B cell (primary cell): Measurements from ENCODE around the gene N4BP2. TPM values are rescaled to one million over a fixed set of nuclear protein-coding genes. Genes with fewer than 3 reads are reported as not detected.

Source experiments
- ATAC-seq: fragments of 200-7000 bp; cut with Tn5 transposase; one replicate; pipeline ENCODE4 v1.10.0; 2021; ENCODE audit warnings: low read depth, mild to moderate bottlenecking, moderate number of reproducible peaks, moderate library complexity
- CTCF ChIA-PET: fragments of 350-600 bp; sonication (Branson Sonifier 250); formaldehyde crosslinking; loops from one replicate; lab custom pipeline; 2021; ENCODE audit warnings: antibody characterized with exemption, inconsistent platforms; lab: Charles Lee
- POLR2A ChIA-PET: fragments of 350-600 bp; sonication (Branson Sonifier 250); formaldehyde crosslinking; loops from one replicate; lab custom pipeline; 2021; ENCODE audit warnings: antibody characterized with exemption; lab: Charles Lee
- DNase-seq: peaks from one replicate; pipeline ENCODE4 v3.0.0; 2013
- H2AFZ ChIP-seq: 2 replicates; pipeline ENCODE4 v1.6.1; 2012; ENCODE audit warnings: mild to moderate bottlenecking, low read depth, low read length; ENCODE audit not compliant: insufficient read depth, poor library complexity, severe bottlenecking
- H3K27ac ChIP-seq, 2 donors: 1 replicate in 1 of 2; 2 replicates in 1 of 2; pipeline ENCODE4 v1.5.1; 2012 to 2013; ENCODE audit warnings: low read length in 2 of 2, mild to moderate bottlenecking in 2 of 2, moderate library complexity in 1 of 2
- H3K27me3 ChIP-seq, 4 experiments: fragments of 200-600 bp in 1 of 4; sonication (generic) in 1 of 4; replicated peaks in 1 of 4; 1 replicate in 2 of 4; 2 replicates in 2 of 4; pipeline versions ENCODE4 v1.6.1 to v1.7.0; 2013 to 2016; ENCODE audit warnings: low read length in 3 of 4, mild to moderate bottlenecking in 2 of 4, mixed read lengths in 1 of 4, moderate library complexity in 1 of 4; ENCODE audit not compliant: insufficient read depth in 4 of 4, control insufficient read depth in 3 of 4; ENCODE audit errors: control extremely low read depth in 1 of 4
- H3K36me3 ChIP-seq, 2 experiments: replicated peaks in 1 of 2; 1 replicate in 1 of 2; 2 replicates in 1 of 2; pipeline versions ENCODE4 v1.6.1 to v1.7.1; 2013; ENCODE audit warnings: low read length in 1 of 2; ENCODE audit not compliant: insufficient read depth in 2 of 2, control insufficient read depth in 1 of 2; ENCODE audit errors: control extremely low read depth in 1 of 2, extremely low read depth in 1 of 2
- H3K4me1 ChIP-seq, 2 donors: fragments of 200-600 bp in 1 of 2; sonication (generic) in 1 of 2; 1 replicate in 1 of 2; 2 replicates in 1 of 2; pipeline versions ENCODE4 v1.5.1 to v1.6.1; 2013 to 2017; ENCODE audit warnings: low read length in 2 of 2; ENCODE audit not compliant: control insufficient read depth in 2 of 2, insufficient read depth in 2 of 2
- H3K4me2 ChIP-seq: replicated peaks from 2 replicates; pipeline ENCODE3; 2012; ENCODE audit warnings: mild to moderate bottlenecking, low read depth, low read length; ENCODE audit not compliant: poor library complexity, severe bottlenecking
- H3K4me3 ChIP-seq, 5 experiments: fragments of 200-600 bp in 1 of 5; sonication (generic) in 1 of 5; 1 replicate in 3 of 5; 2 replicates in 2 of 5; pipeline versions ENCODE4 v1.5.1 to v1.7.0; 2011 to 2016; ENCODE audit warnings: low read length in 4 of 5, mild to moderate bottlenecking in 4 of 5, low read depth in 2 of 5, control low read depth in 1 of 5, moderate library complexity in 1 of 5; ENCODE audit not compliant: insufficient read depth in 1 of 5; ENCODE audit errors: control extremely low read depth in 1 of 5, extremely low read depth in 1 of 5
- H3K79me2 ChIP-seq: fragments of 200-600 bp; sonication (generic); one replicate; pipeline ENCODE4 v1.6.0; 2016; ENCODE audit warnings: low read length; ENCODE audit not compliant: control insufficient read depth, insufficient read depth
- H3K9ac ChIP-seq: fragments of 200-600 bp; sonication (generic); 2 replicates; pipeline ENCODE4 v1.6.1; 2017; ENCODE audit warnings: mild to moderate bottlenecking, low read length, moderate library complexity
- H3K9me3 ChIP-seq, 3 donors: one replicate each; pipeline versions ENCODE4 v1.6.1 to v1.7.1; 2013; ENCODE audit warnings: low read length in 2 of 3; ENCODE audit not compliant: control insufficient read depth in 2 of 3, insufficient read depth in 1 of 3; ENCODE audit errors: control extremely low read depth in 1 of 3
- H4K20me1 ChIP-seq: 2 replicates; pipeline ENCODE4 v1.6.0; 2012; ENCODE audit warnings: mild to moderate bottlenecking, low read length; ENCODE audit not compliant: insufficient read depth, control insufficient read depth, poor library complexity, severe bottlenecking
- H3K27ac Mint-ChIP-seq: one replicate; pipeline ENCODE4 v1.8.0; 2021; ENCODE audit warnings: mixed read lengths
- H3K27me3 Mint-ChIP-seq: one replicate; pipeline ENCODE4 v1.8.0; 2021; ENCODE audit warnings: mixed read lengths
- H3K4me1 Mint-ChIP-seq: one replicate; pipeline ENCODE4 v1.8.0; 2021; ENCODE audit warnings: mixed read lengths
- H3K4me3 Mint-ChIP-seq: one replicate; pipeline ENCODE4 v1.8.0; 2021; ENCODE audit warnings: mixed read lengths
- H3K9me3 Mint-ChIP-seq: one replicate; pipeline ENCODE4 v1.8.0; 2022; ENCODE audit warnings: mixed read lengths; ENCODE audit not compliant: insufficient read depth
- CTCF ChIP-seq: fragments of 200-600 bp; IDR thresholded peaks from one replicate; pipeline ENCODE4 v1.8.0; 2022; ENCODE audit warnings: antibody characterized with exemption, mild to moderate bottlenecking
- EZH2 ChIP-seq: IDR thresholded peaks from 2 replicates; pipeline ENCODE4 v1.6.1; 2012; ENCODE audit warnings: borderline replicate concordance, low read depth, mild to moderate bottlenecking, moderate library complexity, low read length; ENCODE audit not compliant: insufficient read depth, poor library complexity, severe bottlenecking
- WGBS: methylation state at CpG from one replicate; pipeline ENCODE4 v1.1.5; 2013; ENCODE audit warnings: missing lambda C conversion rate; ENCODE audit not compliant: insufficient coverage; 5-methylcytosine and 5-hydroxymethylcytosine counted together
- intact Hi-C: fragments of 100-400 bp; cut with micrococcal nuclease; formaldehyde crosslinking; loops from one replicate; pipeline ENCODE4 v1.10.0; 2022
- polyA plus RNA-seq: library from polyadenylated mRNA; depleted of rRNA; stranded (reverse); fragments of >200 nt; gene quantifications from 2 replicates; pipeline ENCODE4 v1.2.3, GENCODE V29; 2012
- total RNA-seq, 2 donors: library from RNA; stranded (reverse); fragments of 120-200 nt in 1 of 2; gene quantifications; 1 replicate in 1 of 2; 2 replicates in 1 of 2; pipeline versions ENCODE4 v1.2.3 to v1.2.4, GENCODE V29; 2013 to 2022

Gene N4BP2
- total and polyA plus RNA-seq, 2 donors (not counting 1 experiment from before 2014, with no cell fraction given), result 2.4 to 12.8 TPM

GRCh38 chr4:40121515-40121914 lies 64.9 kb downstream of the N4BP2 start:
- intact Hi-C loops, result no loop called here
- WGBS, result no CpG with 5 or more reads among the region's 4 CpGs
- Histone ChIP-seq H3K36me3 (peaks cover 0 to 7% of the 10 kb centered on the region in 2 experiments), H4K20me1 (no peaks in the 10 kb centered on the region), H3K27ac (no peak overlapping the region), H3K4me3 (no peak overlapping the region), H3K9me3 (no peaks in the 10 kb centered on the region), H3K4me1 (peaks cover 0 to 5% of the 10 kb centered on the region in 2 donors), H2AFZ (no peak overlapping the region), H3K79me2 (no peaks in the 10 kb centered on the region), H3K27me3 (no peaks in the 10 kb centered on the region), H3K9ac (no peak overlapping the region), H3K4me2 (no peak overlapping the region)
- POLR2A ChIA-PET, result no interaction called here
- H3K9me3 Mint-ChIP-seq, result no peaks in the 10 kb centered on the region
- no peaks in the 10 kb centered on the region for H3K27me3 Mint-ChIP-seq
- no peak overlapping the region for H3K4me3 Mint-ChIP-seq
- ATAC-seq, result no peak
- no peak overlapping the region for H3K27ac Mint-ChIP-seq
- no peak for TF ChIP-seq EZH2
- no peak for TF ChIP-seq CTCF
- DNase-seq, result peak; percentile 10
- H3K4me1 Mint-ChIP-seq, result peaks cover 8% of the 10 kb centered on the region
- CTCF ChIA-PET, result interaction anchor here (0.9 to 1.2 kb wide), 2 partner anchors 66 to 204 kb away, joined by 3 to 5 read pairs; no protein-coding TSS in a partner anchor

GRCh38 chr4:40122941-40123340 lies 66.3 kb downstream of the N4BP2 start:
- no peaks in the 10 kb centered on the region for H3K27me3 Mint-ChIP-seq
- no CpG with 5 or more reads among the region's 1 CpG for WGBS
- no peaks in the 10 kb centered on the region for H3K9me3 Mint-ChIP-seq
- H3K9me3 ChIP-seq, result no peaks in the 10 kb centered on the region
- TF ChIP-seq EZH2, result no peak
- TF ChIP-seq CTCF, result no peak
- no peak overlapping the region for H2AFZ ChIP-seq
- peaks cover 8% of the 10 kb centered on the region for H3K4me1 Mint-ChIP-seq
- CTCF ChIA-PET, result interaction anchor here (0.7 kb wide), 1 partner anchor 39 kb away, joined by 3 read pairs; no protein-coding TSS in a partner anchor
- no peaks in the 10 kb centered on the region for H3K79me2 ChIP-seq
- no peaks in the 10 kb centered on the region for H3K27me3 ChIP-seq
- no peak overlapping the region for H3K4me2 ChIP-seq
- no peak overlapping the region for H3K4me3 ChIP-seq
- H3K27ac Mint-ChIP-seq, result no peak overlapping the region
- peaks cover 0 to 5% of the 10 kb centered on the region in 2 donors for H3K4me1 ChIP-seq
- POLR2A ChIA-PET, result interaction anchor here (0.6 kb wide), 1 partner anchor 33 kb away, joined by 4 read pairs; no protein-coding TSS in a partner anchor
- no peak overlapping the region for H3K4me3 Mint-ChIP-seq
- DNase-seq, result no peak
- intact Hi-C loops, result no loop called here
- no peak for ATAC-seq
- no peak overlapping the region for H3K9ac ChIP-seq
- H3K27ac ChIP-seq, result no peak overlapping the region
- no peaks in the 10 kb centered on the region for H4K20me1 ChIP-seq
- peaks cover 0 to 9% of the 10 kb centered on the region in 2 experiments for H3K36me3 ChIP-seq
